Fibroblast of skin of right biceps (primary cell): Measurements from ENCODE around the gene IL6R.
"Not testable (repeated sequence)": the region's sequence is repeated elsewhere in the genome, so short reads cannot be mapped to it uniquely, and the experiment has no call there.

Source experiments
- DNase-seq: peaks from one replicate; pipeline ENCODE4 v3.0.0-alpha.2; 2013

The IL6R gene

GRCh38 chr1:154404984-154405746 lies at the start of gene IL6R:
IL6R (plus strand) TSS chr1:154405343; CDS start chr1:154405630, 287 bp downstream.
- peak; percentile 95 for DNase-seq

- DNase-seq: no peak
Measured at GRCh38 chr1:154358519-154358918, 46.6 kb upstream of the IL6R start.

- DNase-seq: no peak
Measured at GRCh38 chr1:154360288-154360687, 44.9 kb upstream of the IL6R start.

DNA sequence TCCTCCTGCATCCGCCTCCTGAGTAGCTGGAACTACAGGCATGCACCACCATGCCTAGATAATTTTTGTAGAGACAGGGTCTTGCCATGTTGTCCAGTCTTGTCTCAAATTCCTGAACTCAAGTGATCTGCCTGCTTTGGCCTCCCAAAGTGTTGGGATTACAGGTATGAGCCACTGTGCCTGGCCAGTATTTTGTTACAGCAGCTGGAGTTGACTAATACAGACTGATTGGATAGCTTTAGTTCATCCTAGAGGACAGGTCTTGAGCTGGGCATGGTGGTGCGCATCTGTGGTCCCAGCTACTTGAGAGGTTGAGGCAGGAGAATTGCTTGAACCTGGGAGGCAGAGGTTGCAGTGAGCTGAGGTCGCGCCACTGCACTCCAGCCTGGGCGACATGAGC lies 44.3 kb upstream of the IL6R start:
- DNase-seq: not testable (repeated sequence)

DNA sequence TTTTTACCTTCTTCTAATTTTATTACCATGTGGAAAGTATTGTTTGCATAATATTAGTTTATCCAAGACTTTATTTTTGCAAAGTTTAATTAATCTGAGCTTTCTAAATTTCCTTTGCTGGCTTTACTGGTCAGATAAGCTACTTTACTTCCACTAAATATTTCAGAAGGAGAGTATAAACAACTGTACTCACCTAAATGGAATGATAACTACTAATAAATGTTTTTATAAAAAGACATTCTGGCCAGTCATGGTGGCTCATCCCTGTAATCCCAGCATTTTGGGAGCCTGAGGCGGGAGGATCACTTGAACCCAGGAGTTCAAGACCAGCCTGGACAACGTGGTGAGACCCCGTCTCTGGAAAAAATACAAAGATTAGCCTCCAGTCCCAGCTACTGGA lies 43.8 kb upstream of the IL6R start:
- DNase-seq: no peak

- no peak for DNase-seq
Measured at GRCh38 chr1:154371436-154371835, 33.7 kb upstream of the IL6R start.

- DNase-seq: not testable (repeated sequence)
Measured at GRCh38 chr1:154373777-154374357, 31.3 kb upstream of the IL6R start.

DNA sequence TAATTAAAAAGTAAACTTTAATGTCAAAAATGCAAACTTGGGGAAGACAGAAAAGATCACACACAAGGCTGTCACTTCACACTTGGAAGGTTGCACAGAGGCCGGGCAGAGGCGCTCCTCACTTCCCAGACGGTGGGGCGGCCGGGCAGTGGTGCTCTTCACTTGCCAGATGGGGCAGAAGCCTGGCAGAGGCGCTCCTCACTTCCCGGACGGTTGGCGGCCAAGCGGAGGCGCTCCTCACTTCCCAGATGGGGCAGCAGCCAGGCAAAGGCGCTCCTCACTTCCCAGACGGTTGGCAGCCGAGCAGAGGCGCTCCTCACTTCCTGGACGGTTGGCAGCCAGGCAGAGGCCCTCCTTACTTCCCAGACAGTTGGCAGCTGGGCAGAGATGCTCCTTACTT lies 25.8 kb upstream of the IL6R start:
- DNase-seq: no peak

GRCh38 chr1:154384650-154385489 lies 20.3 kb upstream of the IL6R start:
- DNase-seq: no peak

DNA sequence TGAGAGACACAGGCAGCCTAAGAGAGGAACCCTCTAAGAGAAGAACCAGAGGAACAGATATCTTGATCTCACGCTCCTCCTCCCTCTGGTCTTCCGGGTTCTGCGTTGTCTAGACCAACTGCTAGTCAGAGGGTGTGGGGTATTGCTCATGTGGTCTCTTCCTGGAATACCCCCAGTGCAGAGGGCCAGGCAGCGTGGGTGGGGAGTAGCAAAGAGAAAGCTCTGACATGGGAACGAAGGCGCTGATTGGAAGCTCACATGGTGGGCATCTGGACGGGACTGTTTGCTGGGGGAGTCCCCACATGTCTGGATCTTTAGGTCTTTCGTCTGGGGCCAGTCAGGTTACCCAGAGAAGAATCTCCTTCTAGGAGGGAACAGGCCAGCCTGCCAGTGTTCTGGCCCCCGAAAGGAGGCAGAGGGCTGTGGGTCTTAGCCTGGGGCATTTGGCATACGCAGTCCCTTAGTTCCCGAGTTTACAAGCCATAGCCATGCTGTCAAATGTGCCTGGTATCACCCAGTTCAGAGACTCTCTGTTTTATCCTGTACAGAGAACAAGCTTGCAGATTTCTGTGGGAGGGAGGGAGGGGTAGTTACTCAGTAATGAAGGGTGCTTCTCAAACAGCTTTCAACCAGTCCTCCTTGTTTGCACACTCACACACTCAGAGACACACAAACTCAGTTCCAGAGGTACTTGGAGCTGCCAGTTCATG lies 18.3 kb upstream of the IL6R start:
- DNase-seq: peak; percentile 47

GRCh38 chr1:154391086-154391770 lies 13.9 kb upstream of the IL6R start:
- DNase-seq: no peak

GRCh38 chr1:154398141-154398540 lies 7.0 kb upstream of the IL6R start:
- no peak for DNase-seq

DNA sequence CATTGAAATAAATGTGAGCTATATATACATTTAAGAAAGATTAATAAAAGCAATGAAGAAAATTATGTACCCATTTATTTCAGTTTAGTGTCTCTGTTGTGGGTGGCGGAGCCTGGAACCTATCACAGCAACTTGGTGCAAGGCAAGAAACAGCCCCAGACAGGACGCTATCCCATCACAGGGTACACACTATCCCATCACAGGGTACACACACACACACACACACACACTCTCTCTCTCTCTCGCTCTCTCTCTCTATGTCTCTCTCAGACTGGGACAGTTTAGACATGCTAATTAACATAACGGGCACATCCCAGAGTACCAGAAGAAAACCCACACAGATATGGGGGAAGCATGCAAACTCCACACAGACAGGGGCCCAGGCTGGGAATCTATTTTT lies 6.5 kb upstream of the IL6R start:
- no peak for DNase-seq

DNA sequence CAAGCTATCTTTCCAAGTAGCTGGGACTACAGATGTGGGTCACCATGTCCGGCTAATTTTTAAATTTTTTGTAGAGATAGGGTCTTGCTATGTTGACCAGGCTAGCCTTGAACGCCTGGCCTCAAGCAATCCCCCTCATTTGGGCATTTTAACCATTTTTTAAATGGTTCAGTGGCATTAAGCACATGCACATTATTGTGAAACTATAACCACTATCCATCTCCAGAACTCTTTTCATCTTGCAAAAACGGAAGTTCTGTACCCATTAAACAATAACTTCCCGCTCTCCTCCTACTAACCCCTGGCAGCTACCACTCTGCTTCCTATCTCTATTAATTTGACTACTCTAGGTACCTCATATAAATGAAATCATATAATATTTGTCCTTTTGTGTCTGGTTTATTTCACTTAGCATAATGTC lies 4.8 kb upstream of the IL6R start:
- DNase-seq: no peak

GRCh38 chr1:154402409-154402921 lies 2.7 kb upstream of the IL6R start:
- no peak for DNase-seq

DNA sequence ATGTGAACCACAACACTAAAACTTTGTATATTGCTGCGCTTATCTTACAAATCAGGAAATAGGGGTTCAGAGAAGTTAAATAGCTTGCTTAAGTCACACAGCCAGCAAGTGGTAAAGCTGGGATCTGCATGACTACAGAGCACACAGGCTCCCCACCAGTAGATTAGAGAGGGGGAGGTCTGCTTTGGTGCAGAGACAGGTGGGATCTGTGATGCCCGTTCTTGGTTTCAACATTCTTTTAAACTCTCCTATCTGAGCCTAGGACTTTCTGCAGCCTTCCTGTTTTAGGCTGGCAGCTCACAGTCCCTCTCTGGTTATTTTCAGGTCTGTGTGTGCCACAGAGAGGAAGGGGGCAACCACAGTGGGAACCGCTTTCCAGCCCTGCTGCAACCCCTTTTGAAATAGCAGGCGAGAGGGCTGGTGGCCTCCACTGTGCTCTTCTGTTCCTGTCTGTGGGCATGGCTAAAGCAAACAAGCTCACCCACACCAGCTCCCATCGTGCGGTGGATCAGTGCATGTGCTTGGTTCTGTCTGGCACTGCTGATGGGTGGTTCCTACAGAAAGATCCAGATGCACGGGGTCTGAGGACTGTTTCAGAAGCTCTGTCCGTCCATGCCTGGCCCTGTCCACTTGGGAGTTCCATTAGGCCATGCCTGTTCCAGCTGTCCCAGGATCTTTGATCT lies 1.7 kb upstream of the IL6R start:
- DNase-seq: no peak

- DNase-seq: no peak
Measured at GRCh38 chr1:154403983-154404382, 1.2 kb upstream of the IL6R start.

DNA sequence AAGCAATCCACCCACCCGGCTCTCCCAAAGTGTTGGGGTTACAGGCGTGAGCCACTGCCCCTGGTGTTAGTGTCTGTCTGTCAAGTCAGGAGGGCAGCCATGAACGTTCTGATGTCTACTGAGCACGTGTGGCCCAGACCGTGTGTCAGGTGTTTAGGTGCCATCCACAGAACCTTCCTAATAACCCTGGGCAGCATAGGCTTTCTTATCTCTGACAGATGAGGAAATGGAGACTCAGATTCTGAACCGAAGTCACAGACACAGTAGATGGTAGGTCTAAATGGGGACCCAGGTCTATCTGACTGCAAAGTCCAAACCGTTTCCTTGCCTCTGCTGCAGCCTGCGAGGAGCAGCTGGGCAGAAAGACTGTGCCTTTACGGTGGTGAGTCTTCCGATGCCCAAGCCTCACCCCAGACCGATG lies 622 bp upstream of the IL6R start:
- no peak for DNase-seq

DNA sequence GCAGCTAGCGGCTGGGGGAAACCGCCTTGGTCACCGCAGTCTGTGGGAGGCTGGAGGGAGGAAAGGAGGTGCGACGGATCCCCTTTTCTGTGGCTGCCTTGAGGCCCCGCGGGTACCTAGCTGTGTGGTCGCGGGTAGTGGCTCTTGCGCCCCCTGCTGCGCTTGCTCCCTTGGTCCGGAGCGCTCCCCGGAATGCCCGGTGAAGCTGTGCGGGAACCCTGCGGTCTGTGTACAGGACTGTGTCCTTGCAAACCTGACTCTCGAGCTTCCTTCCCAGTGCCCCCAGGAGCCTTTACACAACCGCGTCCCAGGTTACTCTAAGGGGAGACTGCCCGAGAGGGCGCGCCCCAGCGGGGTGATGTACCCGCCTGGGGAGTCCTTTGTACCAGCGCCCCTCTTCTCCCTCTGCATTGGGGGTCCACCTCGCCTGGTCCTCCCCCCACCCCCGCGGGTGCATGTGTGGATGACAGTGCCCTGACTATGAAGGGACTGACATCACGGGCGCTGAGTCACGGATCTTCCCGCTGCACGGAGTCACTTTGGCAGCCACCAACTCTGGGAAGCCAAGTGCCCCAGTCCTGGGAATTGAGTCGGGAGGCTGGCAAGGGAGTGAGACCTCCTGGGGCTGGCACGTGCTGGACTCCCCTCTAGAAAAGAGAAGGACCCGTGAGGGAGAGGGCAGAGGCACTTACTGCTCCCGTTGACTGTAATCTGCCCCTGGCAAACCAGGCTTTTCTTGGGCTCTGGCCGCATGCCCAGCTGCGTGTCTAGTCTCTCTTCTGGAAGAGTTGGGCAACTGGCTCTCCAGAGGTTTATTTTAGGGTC lies 816 bp downstream of the IL6R start:
- peak; percentile 76 for DNase-seq

DNA sequence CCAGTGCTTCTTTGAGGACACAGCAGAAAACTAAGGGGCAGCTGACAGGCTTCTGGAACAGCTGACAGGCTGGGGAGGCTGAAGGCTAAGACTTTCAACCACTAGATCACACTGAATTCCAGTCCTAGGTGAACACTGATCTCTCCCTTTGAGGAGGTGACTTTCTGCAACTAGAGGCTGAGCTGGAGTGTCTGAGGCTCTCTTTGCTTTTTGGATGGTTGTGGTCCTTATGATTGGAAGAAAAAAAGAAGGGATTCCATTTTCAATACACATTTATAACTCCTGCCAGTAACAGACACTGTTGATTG lies 1.4 kb downstream of the IL6R start:
- DNase-seq: no peak

DNA sequence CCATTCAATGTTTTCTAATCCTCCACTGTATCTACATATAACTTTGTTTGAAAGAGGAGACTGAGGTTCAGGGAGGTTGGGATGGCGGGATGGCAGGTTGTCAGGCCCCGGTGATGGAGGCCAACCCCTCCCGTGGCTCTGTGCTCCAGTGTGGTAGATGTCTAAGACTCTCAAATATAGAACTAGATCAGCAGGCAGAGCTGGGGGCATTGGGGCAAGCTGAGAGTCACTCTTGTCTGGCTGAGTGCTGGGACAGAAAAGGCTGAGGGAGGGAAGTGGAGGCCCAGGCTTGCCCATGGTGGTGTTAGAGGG lies 1.7 kb downstream of the IL6R start:
- no peak for DNase-seq
